GM18511 (cell line): ENCODE measurements around the gene MAP3K19.
"Not testable (repeated sequence)": the region's sequence is repeated elsewhere in the genome, so short reads cannot be mapped to it uniquely, and the experiment has no call there.

Experiments
- ATAC-seq: cut with Tn5 transposase; IDR thresholded peaks from one replicate; pipeline ENCODE4 v1.9.1; 2021; ENCODE audit warnings: mild to moderate bottlenecking, moderate library complexity; ENCODE audit not compliant: unreplicated experiment

Gene MAP3K19

DNA sequence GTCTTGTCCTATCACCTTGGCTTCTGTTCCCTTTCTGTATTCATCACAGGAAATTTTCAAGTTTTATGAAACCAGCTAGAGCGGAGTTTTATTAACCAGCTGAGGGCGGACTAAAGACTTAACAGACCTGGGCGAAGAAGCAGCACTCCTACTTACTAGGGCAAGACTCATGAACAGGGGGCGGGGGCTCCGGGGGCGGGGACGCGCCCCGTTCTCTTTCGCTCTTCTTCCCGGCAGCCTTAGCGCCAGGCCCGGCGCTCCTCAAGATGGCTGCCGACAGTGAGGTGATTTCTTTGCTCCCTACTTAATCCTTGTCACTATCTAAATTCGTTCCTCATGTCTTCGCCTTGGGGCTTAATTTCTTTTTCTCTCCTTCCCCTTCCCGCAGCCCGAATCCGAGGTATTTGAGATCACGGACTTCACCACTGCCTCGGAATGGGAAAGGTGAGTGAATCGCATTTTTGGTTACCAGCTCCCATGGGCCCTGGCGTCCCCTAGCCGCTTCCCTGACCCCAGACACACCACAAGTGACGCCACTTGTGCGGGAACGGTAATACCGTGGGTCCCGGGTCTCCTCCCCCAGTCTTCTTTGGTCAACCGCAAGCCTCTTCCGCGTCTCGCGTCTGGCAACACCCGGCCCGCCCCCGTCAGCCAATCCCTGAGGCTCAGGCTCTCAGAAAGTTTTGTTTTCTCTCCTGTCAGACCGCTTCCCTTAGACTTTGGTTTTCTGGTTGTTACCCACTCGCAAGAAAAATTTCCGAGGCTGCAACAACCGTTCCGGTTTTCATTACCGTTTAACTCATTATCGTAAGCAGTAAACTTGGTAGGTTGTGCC is 5.0 kb upstream of the MAP3K19 start, which contains the start of gene RAB3GAP1:
TSS of gene RAB3GAP1 (plus strand) at position 251 of the 835 bp plus-strand sequence. CDS start at position 267, 16 bp downstream.
- peak; percentile 87 for ATAC-seq

DNA sequence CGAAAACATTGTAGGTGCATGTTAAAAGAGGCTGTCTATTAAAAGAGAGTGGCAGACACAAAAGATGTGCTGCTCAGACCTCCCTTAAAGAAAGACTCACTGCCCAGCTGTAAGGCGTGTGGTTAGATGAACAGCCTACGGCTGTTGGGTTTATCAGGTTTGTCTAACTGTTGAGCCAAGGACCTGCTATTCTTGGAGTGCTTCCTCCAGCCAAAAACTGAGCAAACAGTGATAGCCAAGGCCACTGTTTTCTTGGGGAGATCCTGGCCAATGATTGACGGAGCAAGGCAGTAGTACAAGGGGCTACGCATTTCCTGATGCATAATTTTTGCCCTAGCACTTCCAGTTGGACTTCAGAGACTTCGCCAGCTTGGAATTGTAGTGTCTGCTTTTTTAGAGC is 3.4 kb upstream of the MAP3K19 start:
- no peak for ATAC-seq

DNA sequence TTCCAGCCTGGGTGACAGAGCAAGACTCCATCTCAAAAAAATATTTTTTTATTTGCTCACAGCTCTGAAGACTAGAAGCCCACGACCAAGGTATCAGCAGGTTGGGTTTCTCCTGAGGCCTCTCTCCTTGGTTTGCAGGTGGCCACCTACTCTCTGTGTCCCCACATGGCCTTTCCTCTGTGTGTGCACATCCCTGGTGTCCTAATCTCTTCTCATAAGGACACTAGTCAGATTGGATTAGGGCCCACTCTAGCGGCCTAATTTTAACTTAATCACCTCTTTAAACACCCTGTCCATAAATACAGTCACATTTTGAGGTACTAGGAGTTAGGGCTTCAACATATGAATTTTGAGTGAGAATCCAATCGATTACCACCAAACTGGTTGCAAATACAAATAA is 2.9 kb upstream of the MAP3K19 start:
- ATAC-seq = no peak

DNA sequence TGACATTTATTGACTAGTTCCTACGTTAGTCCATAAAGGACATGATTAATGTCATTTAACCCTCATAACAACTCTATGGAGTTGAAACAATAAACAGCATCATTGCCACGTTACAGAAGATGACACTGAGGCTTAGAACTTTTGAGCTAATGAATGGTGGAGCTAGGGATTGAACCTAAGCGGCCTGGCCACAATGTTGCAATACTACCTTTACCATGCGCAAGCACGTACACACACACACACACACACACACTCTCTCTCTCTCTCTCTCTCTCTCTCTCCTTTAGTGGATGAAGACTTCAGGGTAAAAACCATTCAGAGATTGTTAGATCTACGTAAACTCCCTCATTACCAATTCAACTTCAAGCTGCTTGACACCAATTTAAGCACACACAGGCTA is 875 bp upstream of the MAP3K19 start:
- ATAC-seq = no peak

GRCh38 chr2:135043345-135043744 is 3.9 kb downstream of the MAP3K19 start:
- no peak for ATAC-seq

GRCh38 chr2:135037831-135038230 is 9.4 kb downstream of the MAP3K19 start:
- ATAC-seq = no peak

DNA sequence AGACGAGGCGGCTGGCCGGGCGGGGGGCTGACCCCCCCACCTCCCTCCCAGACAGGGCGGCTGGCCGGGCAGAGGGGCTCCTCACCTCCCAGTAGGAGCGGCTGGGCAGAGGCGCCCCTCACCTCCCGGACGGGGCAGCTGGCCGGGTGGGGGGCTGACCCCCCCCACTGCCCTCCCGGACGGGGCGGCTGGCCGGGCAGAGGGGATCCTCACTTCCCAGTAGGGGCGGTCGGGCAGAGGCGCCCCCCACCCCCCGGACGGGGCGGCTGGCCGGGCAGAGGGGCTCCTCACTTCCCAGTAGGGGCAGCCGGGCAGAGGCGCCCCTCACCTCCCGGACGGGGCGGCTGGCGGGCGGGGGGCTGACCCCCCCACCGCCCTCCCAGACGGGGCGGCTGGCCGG is 14.0 kb downstream of the MAP3K19 start:
- not testable (repeated sequence) for ATAC-seq

DNA sequence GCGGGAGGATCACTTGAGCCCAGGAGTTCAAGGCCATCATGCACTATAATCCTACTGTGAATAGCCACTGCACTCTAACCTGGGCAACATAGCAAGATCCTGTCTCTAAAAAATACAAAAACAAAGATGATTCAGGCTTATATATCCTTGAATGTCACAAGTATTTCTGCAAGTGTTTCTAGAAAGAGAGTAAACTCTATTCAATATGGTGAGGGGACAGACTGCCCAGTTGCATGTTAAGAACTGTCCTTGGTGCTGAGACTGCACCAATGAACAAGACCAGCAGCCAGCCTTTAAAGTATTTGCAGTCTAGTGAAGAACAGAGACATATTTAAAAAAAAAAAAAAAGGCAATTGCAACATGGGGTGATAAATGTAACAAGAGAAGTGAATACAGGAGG is 16.4 kb downstream of the MAP3K19 start:
- ATAC-seq = no peak

- ATAC-seq = no peak
Observed at GRCh38 chr2:135029481-135030134, 17.6 kb downstream of the MAP3K19 start.

GRCh38 chr2:135023886-135024485 is 23.3 kb downstream of the MAP3K19 start:
- ATAC-seq = no peak

- no peak for ATAC-seq
Observed at GRCh38 chr2:135022952-135023880, 24.0 kb downstream of the MAP3K19 start.

DNA sequence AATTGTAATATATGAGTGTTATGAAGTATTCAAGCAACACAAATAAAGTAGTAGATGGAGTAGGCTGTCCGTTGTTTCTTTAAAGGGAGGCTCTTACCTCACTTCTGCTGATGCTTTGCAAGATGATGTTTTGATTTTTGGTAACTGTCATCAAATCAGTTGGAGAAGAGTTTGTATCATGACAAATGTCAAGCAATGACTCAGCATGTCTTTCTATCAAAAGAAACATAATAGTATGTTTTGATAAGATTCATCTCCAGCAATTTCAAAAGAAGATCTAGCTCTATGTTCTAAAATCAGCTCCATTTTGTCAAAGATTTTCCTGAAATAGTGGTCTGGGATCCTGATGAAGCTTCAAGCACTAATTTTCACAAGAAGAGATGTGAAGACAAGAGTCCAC is 25.6 kb downstream of the MAP3K19 start:
- no peak for ATAC-seq

GRCh38 chr2:135011633-135012032 is 35.6 kb downstream of the MAP3K19 start:
- ATAC-seq = no peak

GRCh38 chr2:135010200-135010942 is 36.9 kb downstream of the MAP3K19 start:
- no peak for ATAC-seq

DNA sequence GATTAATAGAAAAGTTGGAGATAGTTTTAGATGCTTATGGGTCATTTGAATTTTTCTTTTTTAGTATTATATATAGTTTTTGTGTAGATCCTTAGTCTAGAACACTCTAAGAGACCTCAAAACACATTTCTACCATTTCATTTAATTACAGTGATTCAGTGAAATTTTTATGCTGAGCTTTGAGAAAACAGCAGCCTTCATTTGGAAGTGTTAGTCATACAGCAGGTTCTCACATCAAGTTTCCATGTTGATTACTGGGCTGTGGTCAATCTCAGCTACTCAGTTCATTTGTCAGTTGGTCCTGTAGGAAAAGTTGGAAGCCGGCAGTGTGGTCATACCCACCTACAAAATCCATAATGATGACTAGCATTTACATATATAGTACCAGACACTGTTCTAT is 37.9 kb downstream of the MAP3K19 start:
- ATAC-seq = no peak

DNA sequence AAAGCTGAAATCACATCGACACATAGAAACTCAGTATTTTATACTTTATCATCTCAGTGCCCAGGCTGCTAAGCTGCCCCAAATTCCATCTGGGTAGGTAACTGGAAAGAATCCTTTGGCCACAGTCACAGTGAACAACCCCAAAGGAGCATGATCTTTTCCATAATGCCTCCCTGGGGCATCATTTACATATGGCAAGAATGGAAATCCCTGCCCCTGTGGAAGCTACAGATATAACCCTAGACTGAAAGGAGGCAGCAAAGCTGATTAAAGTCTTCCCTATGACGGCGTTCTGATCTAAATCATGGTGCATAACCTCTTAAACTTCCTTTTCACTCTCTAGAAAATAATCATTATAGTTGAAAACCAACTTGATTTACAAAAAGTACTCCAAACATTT is 41.5 kb downstream of the MAP3K19 start:
- no peak for ATAC-seq

DNA sequence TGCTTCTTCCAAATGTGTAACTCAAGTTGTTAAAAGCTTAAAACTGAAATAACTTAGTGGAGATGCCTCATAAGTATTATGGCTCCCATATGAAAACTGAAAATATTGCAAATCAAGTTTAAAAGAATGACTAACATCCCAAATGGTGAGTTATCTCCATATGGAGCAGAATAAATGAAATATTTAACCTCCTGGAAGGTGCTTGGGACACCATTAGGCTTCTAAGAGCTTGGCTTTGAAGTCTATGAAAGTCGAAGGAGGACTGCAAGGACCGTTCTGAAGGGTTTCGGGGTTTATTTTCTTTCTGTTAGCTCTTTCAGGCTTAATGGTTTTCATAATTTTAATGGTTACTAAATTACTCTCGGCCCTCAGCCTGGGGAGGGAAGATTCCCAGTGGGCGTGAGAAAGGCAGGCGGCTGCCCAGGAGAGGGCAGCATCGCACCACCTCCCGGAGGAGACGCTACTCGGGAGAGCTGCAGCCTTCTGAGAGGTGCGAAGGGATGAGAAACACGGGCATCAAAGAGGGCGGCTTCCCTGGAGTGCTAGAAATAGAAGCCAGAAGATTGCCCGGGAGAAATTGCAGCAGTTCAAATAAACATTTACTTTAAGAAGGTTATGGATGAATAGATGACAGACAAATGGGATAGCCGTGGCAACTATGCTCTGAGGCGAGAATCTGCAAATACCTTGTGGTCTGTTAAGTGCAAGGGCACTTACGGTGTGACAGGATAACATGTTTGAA is 43.1 kb downstream of the MAP3K19 start:
- peak; percentile 92 for ATAC-seq

DNA sequence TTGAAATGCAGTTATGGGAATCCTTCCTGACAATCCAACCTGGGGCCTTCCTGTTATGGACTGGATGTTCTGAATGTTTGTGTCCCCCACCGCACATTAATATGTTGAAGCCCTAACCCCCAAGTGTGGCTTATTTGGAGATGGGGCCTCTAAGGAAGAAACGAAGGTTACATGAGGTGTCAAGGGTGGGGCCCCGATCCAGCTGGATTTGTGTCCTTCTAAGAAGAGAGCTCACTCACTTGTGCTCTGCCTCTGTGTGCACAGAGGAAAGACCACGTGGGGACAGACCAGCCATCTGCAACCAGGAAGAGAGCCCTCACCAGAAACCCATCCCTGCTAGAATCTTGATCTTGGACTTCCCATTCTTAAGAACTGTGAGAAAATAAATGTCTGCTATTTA is 44.4 kb downstream of the MAP3K19 start:
- no peak for ATAC-seq

DNA sequence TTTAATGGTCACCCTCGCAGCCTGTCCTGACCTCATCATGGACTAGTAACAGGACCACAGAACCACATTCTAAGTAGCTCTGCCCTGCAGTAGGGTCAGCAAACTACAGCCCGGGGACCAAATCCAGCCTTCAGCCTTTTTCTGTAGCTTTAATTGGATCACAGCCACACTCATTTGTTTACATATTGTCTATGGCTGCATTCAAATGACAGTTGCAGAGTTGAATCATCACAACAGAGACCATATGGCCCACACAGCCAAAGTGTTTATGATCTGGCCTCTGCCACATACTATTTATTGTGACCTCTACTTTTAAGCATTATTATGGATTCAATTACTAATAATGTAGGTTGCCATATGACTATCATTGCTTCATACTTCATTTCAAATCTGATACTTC is 47.7 kb downstream of the MAP3K19 start:
- no peak for ATAC-seq
